ENCODE results near the gene OGDH. TPM values are rescaled to one million over a fixed set of nuclear protein-coding genes. Genes with fewer than 3 reads are reported as not detected.

Gene OGDH
- total and polyA plus RNA-seq, 10 of the 15 experiments (the other 5 are each of a cell fraction or from before 2014, with no cell fraction given): 4.1 to 103 (median 48.4) TPM

- BruUV-seq (replicated peaks): no TSS peak
- no peaks in the 10 kb centered on the region for H4K20me1 ChIP-seq (ENCODE audit: control insufficient read depth, insufficient read depth)
- DNase-seq (ENCODE audit: low read depth, low spot score) (no peak), ATAC-seq (no peak), FAIRE-seq (no peak)
- H3K79me2 ChIP-seq (ENCODE audit: control insufficient read depth, insufficient read depth, low read length): no peaks in the 10 kb centered on the region
- no peak overlapping the region for H2AFZ ChIP-seq (ENCODE audit: control insufficient read depth, low read depth, low read length)
- POLR2A ChIA-PET: interaction anchor here (0.5 kb wide), 1 partner anchor 78 kb away, joined by 3 read pairs; no protein-coding TSS in a partner anchor
- TF ChIP-seq PAX5 (IDR thresholded peaks at IDR 0.05; ENCODE audit: borderline replicate concordance, low read depth, low read length) (no peak), IRF4 (IDR thresholded peaks at IDR 0.05; ENCODE audit: low read depth, low read length) (no peak), RFX5 (IDR thresholded peaks at IDR 0.05; ENCODE audit: low read depth, low read length) (no peak), BMI1 (IDR thresholded peaks at IDR 0.05; ENCODE audit: borderline replicate concordance) (no peak), POLR2A (IDR thresholded peaks at IDR 0.05; ENCODE audit: low read depth, low read length) (no peak), MXI1 (IDR thresholded peaks at IDR 0.05; ENCODE audit: low read depth, low read length) (no peak), ZNF622 (IDR thresholded peaks at IDR 0.05) (no peak), RBBP5 (conservative IDR thresholded peaks at IDR 0.05) (no peak), IRF5 (IDR thresholded peaks at IDR 0.05; ENCODE audit: borderline replicate concordance) (no peak), POU2F2 (IDR thresholded peaks at IDR 0.05; ENCODE audit: borderline replicate concordance, low read depth, low read length) (no peak), NR2C2 (IDR thresholded peaks at IDR 0.05; ENCODE audit: borderline replicate concordance, control insufficient read depth, insufficient read length, low read depth) (no peak), MTA3 (IDR thresholded peaks at IDR 0.05; ENCODE audit: borderline replicate concordance, low read length) (no peak), FOXM1 (IDR thresholded peaks at IDR 0.05; ENCODE audit: low read depth, low read length) (no peak), RB1 (IDR thresholded peaks at IDR 0.05; ENCODE audit: borderline replicate concordance) (no peak), HDAC2 (IDR thresholded peaks at IDR 0.05) (no peak), SMAD1 (IDR thresholded peaks at IDR 0.05; ENCODE audit: low read depth, partially characterized antibody) (no peak), ZSCAN29 (IDR thresholded peaks at IDR 0.05) (no peak), KAT2A (conservative IDR thresholded peaks at IDR 0.05; ENCODE audit: control insufficient read depth, low read depth, low read length) (no peak), HCFC1 (IDR thresholded peaks at IDR 0.05; ENCODE audit: low read length) (no peak), TARDBP (IDR thresholded peaks at IDR 0.05; ENCODE audit: borderline replicate concordance) (no peak)
- H3K4me1 ChIP-seq (ENCODE audit: control insufficient read depth, insufficient read depth, low read length): no peaks in the 10 kb centered on the region
- SMC1A ChIA-PET (ENCODE audit: uncharacterized antibody, unreplicated experiment): interaction anchor here (1.4 to 1.6 kb wide), 2 partner anchors 21 to 29 kb away, joined by 3 read pairs; no protein-coding TSS in a partner anchor
- in situ Hi-C loops (cut with MboI) (no loop called here), intact Hi-C loops (cut with micrococcal nuclease; ENCODE audit: unreplicated experiment) (no loop called here)
- CTCF ChIA-PET: no interaction called here
- no peak overlapping the region for H3K4me2 ChIP-seq (ENCODE audit: control insufficient read depth, insufficient read depth)
- H3K36me3 ChIP-seq (ENCODE audit: control insufficient read depth in 2 of 2, insufficient read depth in 2 of 2, low read length in 1 of 2): peaks cover 3 to 11% of the 10 kb centered on the region in 2 experiments; a peak in 3 of 4 replicates
- H3K9ac ChIP-seq (ENCODE audit: control insufficient read depth, insufficient read depth, low read length): no peak overlapping the region
- WGBS (ENCODE audit: insufficient coverage, insufficient replicate concordance, low lambda C conversion rate, missing lambda C conversion rate): 100% methylated on average over 1 of the region's 1 CpG
- H3K4me3 ChIP-seq: no peak overlapping the region
- no peak overlapping the region for H3K27ac ChIP-seq (ENCODE audit: control insufficient read depth, insufficient read depth)
- no peaks in the 10 kb centered on the region for H3K27me3 ChIP-seq (replicated peaks in 1 of 2; ENCODE audit: control insufficient read depth in 2 of 2, insufficient read depth in 2 of 2, low read length in 1 of 2)
- peaks cover under 1% of the 10 kb centered on the region; the same call in 2 of the 3 replicates for H3K9me3 ChIP-seq (replicated peaks; ENCODE audit: control insufficient read depth, insufficient read depth, low read length)
- RAD21 ChIA-PET (ENCODE audit: unreplicated experiment): interaction anchor here (1.0 kb wide), 1 partner anchor 17 kb away, joined by 3 read pairs; no protein-coding TSS in a partner anchor
Measured at GRCh38 chr7:44655341-44655740, 48.9 kb downstream of the OGDH start.
